K562 (cell line): ENCODE measurements around the gene DDAH2. TPM values are rescaled to one million over a fixed set of nuclear protein-coding genes. Genes with fewer than 3 reads are reported as not detected.

ENCODE experiments used
- ATF1 ChIP-seq, 2 experiments: fragments of 450-650 bp in 1 of 2; IDR thresholded peaks; 2 replicates each; pipeline ENCODE4 v1.6.1; 2016; ENCODE audit warnings: missing compliant biosample characterization in 1 of 2, missing genetic modification characterization in 1 of 2
- FOS ChIP-seq: IDR thresholded peaks from 3 replicates; pipeline ENCODE4 v1.6.1; 2011; ENCODE audit not compliant: insufficient read length; ENCODE audit errors: extremely low read depth
- GABPB2 ChIP-seq: fragments of 250-450 bp; sonication (Bioruptor Pico); conservative IDR thresholded peaks from 2 replicates; pipeline ENCODE4 v1.5.1; 2021; ENCODE audit warnings: mild to moderate bottlenecking
- ILK ChIP-seq: fragments of 450-650 bp; IDR thresholded peaks from 2 replicates; pipeline ENCODE4 v1.6.1; 2016; ENCODE audit warnings: missing genetic modification characterization, low read depth, mild to moderate bottlenecking, missing compliant biosample characterization, moderate library complexity, borderline replicate concordance
- KHSRP ChIP-seq: fragments of 450-650 bp; IDR thresholded peaks from 2 replicates; pipeline ENCODE4 v1.6.1; 2017
- NCOA4 ChIP-seq: fragments of 450-650 bp; IDR thresholded peaks from 2 replicates; pipeline ENCODE4 v1.6.1; 2018; ENCODE audit warnings: mild to moderate bottlenecking; ENCODE audit not compliant: partially characterized antibody
- NELFE ChIP-seq: IDR thresholded peaks from 2 replicates; pipeline ENCODE4 v1.6.1; 2011; ENCODE audit warnings: mild to moderate bottlenecking; ENCODE audit not compliant: insufficient read depth, insufficient read length
- NR4A1 ChIP-seq, 2 experiments: fragments of 250-450 bp in 1 of 2; fragments of 450-650 bp in 1 of 2; sonication (Bioruptor Pico) in 1 of 2; IDR thresholded peaks; 2 replicates each; pipeline versions ENCODE4 v1.4.0 to v1.6.1; 2016 to 2020; ENCODE audit warnings: mild to moderate bottlenecking in 2 of 2, missing compliant biosample characterization in 1 of 2, missing genetic modification characterization in 1 of 2, moderate library complexity in 1 of 2
- PHF20 ChIP-seq: fragments of 450-650 bp; IDR thresholded peaks from 2 replicates; pipeline ENCODE4 v1.6.1; 2018; ENCODE audit not compliant: partially characterized antibody
- SETDB1 ChIP-seq: IDR thresholded peaks from one replicate; pipeline ENCODE4 v1.6.1; 2012; ENCODE audit warnings: low read length, control low read depth, inconsistent platforms
- SRF ChIP-seq, 2 experiments: fragments of 250-450, 450-650 bp in 1 of 2; sonication (Bioruptor Pico) in 1 of 2; sonication (generic) in 1 of 2; formaldehyde crosslinking; IDR thresholded peaks; 2 replicates each; pipeline versions ENCODE4 v1.5.0 to v1.5.1; 2020 to 2022; ENCODE audit warnings: mild to moderate bottlenecking in 1 of 2, missing genetic modification reagents in 1 of 2
- STAG1 ChIP-seq: sonication (generic); formaldehyde crosslinking; IDR thresholded peaks from 2 replicates; pipeline ENCODE4 v1.5.0; 2020; ENCODE audit warnings: missing genetic modification reagents, borderline replicate concordance
- polyA plus RNA-seq, 8 experiments: library from polyadenylated mRNA; depleted of rRNA in 4 of 8; stranded (reverse) in 5 of 8; unstranded in 3 of 8; fragments of >200 nt; fragmentation: Nextera tagmentation in 2 of 8; fragmentation: Illumina TruSeq in 1 of 8; extraction: Ambion mirVana in 2 of 8; extraction: Trizol in 1 of 8; gene quantifications; 2 replicates each; pipeline versions ENCODE4 v1.2.1 to v1.2.3, GENCODE V29; 2011 to 2014; ENCODE audit warnings: inconsistent platforms in 1 of 8, missing spikeins in 1 of 8
- total RNA-seq, 7 experiments: library from RNA; depleted of rRNA in 6 of 7; stranded (reverse); fragments of >200 nt in 6 of 7; fragmentation: Illumina TruSeq in 2 of 7; extraction: Trizol in 2 of 7; gene quantifications; 2 replicates each; pipeline versions ENCODE4 v1.2.1 to v1.2.3, GENCODE V29; 2011 to 2021; ENCODE audit warnings: low replicate concordance in 1 of 7
- TF ChIP-seq, protein P1 (sequence below): fragments of 450-650 bp; IDR thresholded peaks from 2 replicates; pipeline ENCODE4 v1.6.1; 2017; ENCODE audit warnings: mild to moderate bottlenecking, moderate library complexity
- TF ChIP-seq, protein P2 (sequence below): fragments of 250-450 bp; sonication (Bioruptor Pico); IDR thresholded peaks from 2 replicates; pipeline ENCODE4 v1.4.0; 2020; ENCODE audit warnings: mild to moderate bottlenecking, moderate library complexity
- TF ChIP-seq, protein P3 (sequence below): sonication (generic); formaldehyde crosslinking; IDR thresholded peaks from 2 replicates; pipeline ENCODE4 v1.8.0; 2022; ENCODE audit warnings: missing genetic modification reagents, mild to moderate bottlenecking, borderline replicate concordance
- TF ChIP-seq, protein P4 (sequence below): fragments of 250-450 bp; sonication (Bioruptor Pico); IDR thresholded peaks from 2 replicates; pipeline ENCODE4 v1.5.0; 2020; ENCODE audit warnings: mild to moderate bottlenecking
- TF ChIP-seq, protein P5 (sequence below): IDR thresholded peaks from 2 replicates; pipeline ENCODE4 v1.6.1; 2014; ENCODE audit warnings: antibody characterized with exemption
- TF ChIP-seq, protein P6 (sequence below): fragments of 250-450 bp; sonication (Bioruptor Pico); IDR thresholded peaks from 2 replicates; pipeline ENCODE4 v1.4.0; 2020

Gene DDAH2
- total and polyA plus RNA-seq, 9 of the 15 experiments (the other 6 are each of a cell fraction or from before 2014, with no cell fraction given): 1.8 to 45.4 (median 21.4) TPM

DNA sequence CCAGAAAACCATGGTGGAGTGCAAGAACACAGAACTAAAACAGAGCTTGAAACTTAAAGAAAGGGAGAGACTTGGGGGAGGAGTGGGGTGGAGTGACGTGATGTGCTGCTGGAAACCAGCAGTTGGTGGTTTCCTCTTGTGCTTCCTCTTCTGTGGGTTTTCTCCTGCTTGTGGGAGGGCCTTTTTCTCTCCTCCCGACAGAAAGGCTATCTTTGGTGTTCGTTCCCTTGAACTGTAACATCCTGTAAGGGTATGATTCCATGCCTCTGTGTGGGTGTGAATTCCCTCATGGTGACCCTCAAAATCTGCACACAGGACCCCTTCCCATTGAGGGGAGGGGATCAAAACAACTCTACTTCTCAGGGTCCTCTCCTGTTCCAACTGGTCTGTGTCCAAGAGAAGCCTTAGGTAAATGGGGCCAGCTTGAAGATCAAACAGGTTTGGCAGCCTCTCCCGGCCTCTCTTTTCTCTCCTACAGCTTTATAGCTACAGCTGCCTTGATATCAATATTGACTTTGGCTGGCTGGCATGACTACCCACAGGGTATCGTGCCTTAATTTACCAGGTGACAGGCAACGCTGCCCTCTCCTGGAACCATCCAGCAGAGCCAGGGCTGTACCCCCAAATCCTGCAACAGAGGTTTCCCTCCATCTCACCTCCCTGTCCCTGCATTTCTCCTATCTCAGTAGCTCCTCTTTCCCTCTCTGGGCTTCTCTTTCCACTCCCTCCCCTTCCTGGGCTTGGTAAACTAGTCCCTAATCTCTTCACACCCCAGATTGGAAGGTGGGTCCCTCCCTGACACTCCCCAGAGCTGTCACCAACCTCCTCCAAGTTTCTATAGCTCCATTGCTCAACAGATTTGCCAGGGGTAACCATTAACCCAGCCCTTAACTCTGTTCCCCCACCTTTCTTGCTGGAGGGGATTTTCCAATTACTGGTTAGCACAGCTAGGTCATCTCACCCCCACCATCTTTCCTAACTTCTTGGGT lies 9.2 kb upstream of the DDAH2 start (continued):
- TF ChIP-seq FOS (no peak), GABPB2 (CRISPR knock-in tag) (no peak), SRF (CRISPR knock-in tag; IDR thresholded peaks at IDR 0.05) (peak; percentile 72 to 93; a peak in 3 of 4 replicates), NCOA4 (no peak), KHSRP (0 out of 2 replicates have a peak, but pooled peaks have one; percentile 27), ATF1 (CRISPR knock-in tag; IDR thresholded peaks at IDR 0.05) (no peak), ATF1 (tag; IDR thresholded peaks at IDR 0.05) (peak; percentile 95), NR4A1 (CRISPR knock-in tag; IDR thresholded peaks at IDR 0.05) (0 out of 2 replicates have a peak, but pooled peaks have one; percentile 17), NR4A1 (tag; IDR thresholded peaks at IDR 0.05) (peak; percentile 74; the same call in 1 of the 2 replicates), NELFE (no peak), SETDB1 (no peak), ILK (tag) (no peak), PHF20 (no peak), STAG1 (no peak)
- TF ChIP-seq, protein P1, sequence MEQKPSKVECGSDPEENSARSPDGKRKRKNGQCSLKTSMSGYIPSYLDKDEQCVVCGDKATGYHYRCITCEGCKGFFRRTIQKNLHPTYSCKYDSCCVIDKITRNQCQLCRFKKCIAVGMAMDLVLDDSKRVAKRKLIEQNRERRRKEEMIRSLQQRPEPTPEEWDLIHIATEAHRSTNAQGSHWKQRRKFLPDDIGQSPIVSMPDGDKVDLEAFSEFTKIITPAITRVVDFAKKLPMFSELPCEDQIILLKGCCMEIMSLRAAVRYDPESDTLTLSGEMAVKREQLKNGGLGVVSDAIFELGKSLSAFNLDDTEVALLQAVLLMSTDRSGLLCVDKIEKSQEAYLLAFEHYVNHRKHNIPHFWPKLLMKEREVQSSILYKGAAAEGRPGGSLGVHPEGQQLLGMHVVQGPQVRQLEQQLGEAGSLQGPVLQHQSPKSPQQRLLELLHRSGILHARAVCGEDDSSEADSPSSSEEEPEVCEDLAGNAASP: no peak
- TF ChIP-seq, protein P2, sequence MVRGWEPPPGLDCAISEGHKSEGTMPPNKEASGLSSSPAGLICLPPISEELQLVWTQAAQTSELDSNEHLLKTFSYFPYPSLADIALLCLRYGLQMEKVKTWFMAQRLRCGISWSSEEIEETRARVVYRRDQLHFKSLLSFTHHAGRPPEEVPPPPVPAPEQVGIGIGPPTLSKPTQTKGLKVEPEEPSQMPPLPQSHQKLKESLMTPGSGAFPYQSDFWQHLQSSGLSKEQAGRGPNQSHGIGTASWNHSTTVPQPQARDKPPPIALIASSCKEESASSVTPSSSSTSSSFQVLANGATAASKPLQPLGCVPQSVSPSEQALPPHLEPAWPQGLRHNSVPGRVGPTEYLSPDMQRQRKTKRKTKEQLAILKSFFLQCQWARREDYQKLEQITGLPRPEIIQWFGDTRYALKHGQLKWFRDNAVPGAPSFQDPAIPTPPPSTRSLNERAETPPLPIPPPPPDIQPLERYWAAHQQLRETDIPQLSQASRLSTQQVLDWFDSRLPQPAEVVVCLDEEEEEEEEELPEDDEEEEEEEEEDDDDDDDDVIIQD (CRISPR knock-in tag): 0 out of 2 replicates have a peak, but pooled peaks have one; percentile 61
- TF ChIP-seq, protein P3, sequence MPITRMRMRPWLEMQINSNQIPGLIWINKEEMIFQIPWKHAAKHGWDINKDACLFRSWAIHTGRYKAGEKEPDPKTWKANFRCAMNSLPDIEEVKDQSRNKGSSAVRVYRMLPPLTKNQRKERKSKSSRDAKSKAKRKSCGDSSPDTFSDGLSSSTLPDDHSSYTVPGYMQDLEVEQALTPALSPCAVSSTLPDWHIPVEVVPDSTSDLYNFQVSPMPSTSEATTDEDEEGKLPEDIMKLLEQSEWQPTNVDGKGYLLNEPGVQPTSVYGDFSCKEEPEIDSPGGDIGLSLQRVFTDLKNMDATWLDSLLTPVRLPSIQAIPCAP (CRISPR knock-in tag): no peak
- TF ChIP-seq, protein P4, sequence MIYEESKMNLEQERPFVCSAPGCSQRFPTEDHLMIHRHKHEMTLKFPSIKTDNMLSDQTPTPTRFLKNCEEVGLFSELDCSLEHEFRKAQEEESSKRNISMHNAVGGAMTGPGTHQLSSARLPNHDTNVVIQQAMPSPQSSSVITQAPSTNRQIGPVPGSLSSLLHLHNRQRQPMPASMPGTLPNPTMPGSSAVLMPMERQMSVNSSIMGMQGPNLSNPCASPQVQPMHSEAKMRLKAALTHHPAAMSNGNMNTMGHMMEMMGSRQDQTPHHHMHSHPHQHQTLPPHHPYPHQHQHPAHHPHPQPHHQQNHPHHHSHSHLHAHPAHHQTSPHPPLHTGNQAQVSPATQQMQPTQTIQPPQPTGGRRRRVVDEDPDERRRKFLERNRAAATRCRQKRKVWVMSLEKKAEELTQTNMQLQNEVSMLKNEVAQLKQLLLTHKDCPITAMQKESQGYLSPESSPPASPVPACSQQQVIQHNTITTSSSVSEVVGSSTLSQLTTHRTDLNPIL (CRISPR knock-in tag): peak; percentile 84
- TF ChIP-seq, protein P5, sequence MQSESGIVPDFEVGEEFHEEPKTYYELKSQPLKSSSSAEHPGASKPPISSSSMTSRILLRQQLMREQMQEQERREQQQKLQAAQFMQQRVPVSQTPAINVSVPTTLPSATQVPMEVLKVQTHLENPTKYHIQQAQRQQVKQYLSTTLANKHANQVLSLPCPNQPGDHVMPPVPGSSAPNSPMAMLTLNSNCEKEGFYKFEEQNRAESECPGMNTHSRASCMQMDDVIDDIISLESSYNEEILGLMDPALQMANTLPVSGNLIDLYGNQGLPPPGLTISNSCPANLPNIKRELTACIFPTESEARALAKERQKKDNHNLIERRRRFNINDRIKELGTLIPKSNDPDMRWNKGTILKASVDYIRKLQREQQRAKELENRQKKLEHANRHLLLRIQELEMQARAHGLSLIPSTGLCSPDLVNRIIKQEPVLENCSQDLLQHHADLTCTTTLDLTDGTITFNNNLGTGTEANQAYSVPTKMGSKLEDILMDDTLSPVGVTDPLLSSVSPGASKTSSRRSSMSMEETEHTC: no peak
- TF ChIP-seq, protein P6, sequence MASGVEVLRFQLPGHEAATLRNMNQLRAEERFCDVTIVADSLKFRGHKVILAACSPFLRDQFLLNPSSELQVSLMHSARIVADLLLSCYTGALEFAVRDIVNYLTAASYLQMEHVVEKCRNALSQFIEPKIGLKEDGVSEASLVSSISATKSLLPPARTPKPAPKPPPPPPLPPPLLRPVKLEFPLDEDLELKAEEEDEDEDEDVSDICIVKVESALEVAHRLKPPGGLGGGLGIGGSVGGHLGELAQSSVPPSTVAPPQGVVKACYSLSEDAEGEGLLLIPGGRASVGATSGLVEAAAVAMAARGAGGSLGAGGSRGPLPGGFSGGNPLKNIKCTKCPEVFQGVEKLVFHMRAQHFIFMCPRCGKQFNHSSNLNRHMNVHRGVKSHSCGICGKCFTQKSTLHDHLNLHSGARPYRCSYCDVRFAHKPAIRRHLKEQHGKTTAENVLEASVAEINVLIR (CRISPR knock-in tag): peak; percentile 78
